Activated T-helper 1 cell treated with Interleukin-2 at 50 U/mL for 16 hours (primary cell): ENCODE measurements around the gene CNOT2.

Experiments
- DNase-seq: peaks from one replicate; pipeline ENCODE4 v3.0.0-alpha.2; 2020; ENCODE audit warnings: low read depth

The CNOT2 gene, protein sequence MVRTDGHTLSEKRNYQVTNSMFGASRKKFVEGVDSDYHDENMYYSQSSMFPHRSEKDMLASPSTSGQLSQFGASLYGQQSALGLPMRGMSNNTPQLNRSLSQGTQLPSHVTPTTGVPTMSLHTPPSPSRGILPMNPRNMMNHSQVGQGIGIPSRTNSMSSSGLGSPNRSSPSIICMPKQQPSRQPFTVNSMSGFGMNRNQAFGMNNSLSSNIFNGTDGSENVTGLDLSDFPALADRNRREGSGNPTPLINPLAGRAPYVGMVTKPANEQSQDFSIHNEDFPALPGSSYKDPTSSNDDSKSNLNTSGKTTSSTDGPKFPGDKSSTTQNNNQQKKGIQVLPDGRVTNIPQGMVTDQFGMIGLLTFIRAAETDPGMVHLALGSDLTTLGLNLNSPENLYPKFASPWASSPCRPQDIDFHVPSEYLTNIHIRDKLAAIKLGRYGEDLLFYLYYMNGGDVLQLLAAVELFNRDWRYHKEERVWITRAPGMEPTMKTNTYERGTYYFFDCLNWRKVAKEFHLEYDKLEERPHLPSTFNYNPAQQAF

DNA sequence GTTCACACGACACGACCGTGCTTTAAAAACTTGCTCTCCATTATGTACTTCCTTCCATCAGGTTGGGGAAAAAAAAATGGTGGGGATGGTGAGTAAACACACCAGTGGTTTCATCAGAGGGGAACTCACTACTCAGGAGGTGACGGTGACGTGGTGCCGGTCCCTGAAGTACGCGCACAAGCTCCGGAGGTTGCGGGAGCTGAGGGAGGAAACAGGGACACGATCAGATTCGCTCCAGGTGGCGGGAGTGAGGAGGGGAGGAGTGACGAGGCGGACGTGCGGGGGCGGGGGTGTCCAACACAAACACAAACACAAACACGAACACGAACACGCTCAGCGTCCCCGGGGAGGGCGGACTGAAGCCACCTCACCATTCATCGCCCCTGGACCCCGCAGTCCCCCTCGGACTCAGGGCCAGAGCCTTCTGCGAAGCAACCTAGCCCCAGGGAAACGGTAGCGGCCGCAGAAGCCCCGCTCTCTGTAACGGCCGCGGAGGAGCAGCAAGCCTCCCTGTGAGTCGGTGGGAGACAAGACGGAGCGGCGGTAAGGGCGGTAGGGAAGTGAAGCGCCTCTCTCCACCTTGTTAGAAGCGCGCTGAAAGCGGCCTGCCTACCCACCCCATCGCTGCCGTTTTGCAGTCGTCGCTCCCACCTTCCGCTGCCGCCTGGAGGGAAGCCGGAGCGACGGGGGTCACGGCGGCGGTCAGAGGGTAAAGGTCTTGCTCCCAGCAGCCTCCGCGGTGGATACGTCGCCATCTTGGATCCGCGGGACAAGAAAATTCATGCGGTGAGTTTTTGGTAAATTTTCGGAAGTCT lies at the start of gene CNOT2:
Gene CNOT2 (plus strand): TSS at position 739 of the 815 bp plus-strand sequence. CDS start 34,794 bp downstream, outside the sequence.
- DNase-seq: peak; percentile 82

DNA sequence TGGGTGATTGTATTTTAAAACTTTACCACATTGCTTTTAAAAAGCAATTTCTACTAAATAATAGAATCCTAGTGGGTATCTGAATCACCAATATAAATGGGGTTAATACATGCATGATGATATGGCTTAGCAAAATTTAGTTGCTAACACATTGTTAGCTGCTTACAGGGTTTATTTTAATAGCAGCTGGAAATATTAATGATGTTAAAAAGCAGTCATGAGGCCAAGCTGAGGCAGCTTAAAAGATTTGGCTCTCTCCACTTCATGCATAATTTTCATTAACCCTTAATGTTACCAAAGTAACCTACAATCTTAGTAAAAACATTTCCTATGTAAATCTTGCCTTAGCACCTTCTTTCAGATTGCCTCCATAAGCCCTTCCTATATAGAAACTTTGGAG lies 49.2 kb upstream of the CNOT2 start:
- no peak for DNase-seq

DNA sequence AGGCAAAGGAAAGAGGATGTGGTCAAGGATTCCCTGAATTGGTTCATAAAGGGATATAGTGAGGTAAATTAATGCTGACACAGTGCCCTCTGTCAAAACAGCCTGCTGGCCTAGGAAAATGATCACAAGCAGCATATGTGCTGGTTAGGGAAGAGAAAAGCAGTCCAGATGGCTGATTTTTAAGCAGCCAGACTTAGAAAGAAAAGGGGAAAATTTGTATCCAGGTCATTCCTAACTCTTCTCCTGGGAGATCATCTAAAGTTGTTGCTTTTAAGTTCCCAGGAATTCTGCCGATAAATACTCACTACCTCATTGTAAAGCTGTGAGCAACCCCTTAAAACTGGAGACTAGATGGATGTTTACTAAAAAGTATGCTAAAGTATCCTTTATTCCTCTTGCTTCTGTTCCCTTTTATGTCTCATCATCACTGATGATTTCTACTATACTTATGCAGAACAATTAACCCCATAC lies 46.4 kb upstream of the CNOT2 start:
- no peak for DNase-seq

DNA sequence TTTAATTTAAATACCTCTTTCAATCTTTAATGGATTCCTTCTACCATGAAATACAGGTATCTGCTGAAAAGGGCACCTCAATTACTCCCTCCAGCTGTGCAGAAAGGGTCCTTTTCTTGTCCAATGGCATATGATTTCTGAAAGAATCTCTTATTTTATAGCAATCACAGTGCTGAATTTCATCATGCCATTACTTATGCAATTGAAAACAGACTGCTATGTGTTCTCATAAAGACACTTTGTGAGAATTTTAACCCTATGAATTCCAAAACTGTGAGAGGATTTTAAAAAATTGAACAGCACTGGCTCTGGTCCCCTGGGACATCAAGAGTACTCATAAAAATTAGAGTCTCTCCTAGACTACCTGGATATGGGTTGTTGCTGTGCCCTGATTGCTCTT lies 45.9 kb upstream of the CNOT2 start:
- no peak for DNase-seq

DNA sequence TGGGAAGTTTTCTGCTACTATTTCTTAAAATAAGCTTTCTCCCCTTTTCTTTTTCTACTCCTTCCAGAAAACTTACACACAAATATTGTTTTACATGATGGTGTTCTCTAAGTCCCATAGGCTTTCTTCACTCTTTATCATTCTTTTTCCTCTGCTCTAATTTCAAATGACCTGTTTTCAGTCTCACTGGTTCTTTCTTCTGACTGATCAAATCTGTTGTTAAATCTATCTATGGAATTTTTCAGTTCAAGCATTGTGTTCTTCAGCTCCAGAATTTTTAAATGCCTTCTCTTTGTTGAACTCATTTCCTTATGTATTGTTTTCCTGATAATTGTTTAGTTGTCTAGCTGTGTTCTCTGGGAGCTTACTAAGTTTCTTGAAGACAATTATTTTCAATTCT lies 29.5 kb upstream of the CNOT2 start:
- DNase-seq: no peak

DNA sequence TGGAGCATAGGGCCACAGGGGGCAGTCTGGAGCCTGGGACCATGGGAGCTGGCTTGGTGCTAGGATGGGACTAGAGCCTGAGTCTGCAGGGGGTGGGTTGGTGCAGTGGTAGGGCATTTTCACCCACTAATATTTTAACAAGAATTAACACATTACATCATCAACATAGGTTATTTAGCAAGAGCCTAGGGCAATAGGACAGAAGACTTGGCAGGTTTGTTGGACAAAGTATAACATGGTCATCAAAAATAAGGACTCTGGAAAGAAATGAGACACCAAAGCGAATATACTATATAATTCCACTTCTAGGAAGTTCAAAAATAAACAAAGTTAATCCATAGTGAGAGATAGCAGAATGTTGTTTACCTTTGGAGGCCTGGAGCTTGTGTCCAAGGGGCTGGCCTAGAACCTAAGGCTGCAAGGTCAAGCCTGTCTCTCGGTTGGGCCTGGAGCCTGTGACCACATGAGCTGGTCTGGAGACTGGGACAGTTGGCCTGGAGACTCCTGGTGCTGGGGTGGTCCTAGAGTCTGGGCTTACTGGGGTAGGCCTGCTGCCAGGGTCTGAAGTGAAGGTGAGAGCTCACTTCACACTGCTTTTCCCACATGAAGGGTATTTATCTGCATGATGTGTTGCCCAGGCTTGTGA lies 28.1 kb upstream of the CNOT2 start:
- DNase-seq: no peak

DNA sequence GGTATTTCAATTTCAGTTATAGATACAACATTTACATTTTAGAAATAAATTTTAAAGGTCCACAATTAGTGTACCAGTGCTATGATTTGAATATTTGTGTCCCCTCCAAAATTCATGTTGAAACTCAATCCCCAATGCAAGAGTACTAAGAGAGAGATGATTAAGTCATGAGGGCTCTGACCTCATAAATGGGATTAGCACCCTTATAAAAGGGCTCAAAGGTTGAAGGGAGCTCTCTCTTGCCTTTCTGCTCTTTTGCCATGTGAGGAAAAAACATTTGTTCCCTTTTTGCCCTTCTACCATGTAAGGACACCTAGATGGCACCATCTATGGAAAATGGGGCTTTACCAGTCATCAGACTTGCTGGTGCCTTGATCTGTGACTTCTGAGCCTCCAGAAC lies 25.8 kb upstream of the CNOT2 start:
- DNase-seq: no peak

DNA sequence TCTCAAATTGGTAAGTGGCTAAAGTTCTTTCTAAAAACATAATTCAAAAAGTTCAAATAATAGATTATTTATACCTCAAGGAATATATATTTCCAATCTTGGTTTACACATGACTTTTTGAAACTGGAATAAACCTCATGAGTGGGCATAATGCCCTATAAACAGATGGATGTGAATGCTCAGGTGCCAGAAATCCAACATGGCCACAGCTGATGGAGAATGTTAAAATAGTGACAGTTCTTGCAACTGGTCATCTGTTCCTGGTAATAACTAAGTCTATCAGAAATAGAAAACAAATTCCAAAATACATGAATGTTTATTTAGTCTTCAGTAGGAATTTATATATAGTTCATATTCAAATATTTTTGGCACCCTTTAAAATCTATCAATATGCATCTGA lies 21.6 kb upstream of the CNOT2 start:
- no peak for DNase-seq

DNA sequence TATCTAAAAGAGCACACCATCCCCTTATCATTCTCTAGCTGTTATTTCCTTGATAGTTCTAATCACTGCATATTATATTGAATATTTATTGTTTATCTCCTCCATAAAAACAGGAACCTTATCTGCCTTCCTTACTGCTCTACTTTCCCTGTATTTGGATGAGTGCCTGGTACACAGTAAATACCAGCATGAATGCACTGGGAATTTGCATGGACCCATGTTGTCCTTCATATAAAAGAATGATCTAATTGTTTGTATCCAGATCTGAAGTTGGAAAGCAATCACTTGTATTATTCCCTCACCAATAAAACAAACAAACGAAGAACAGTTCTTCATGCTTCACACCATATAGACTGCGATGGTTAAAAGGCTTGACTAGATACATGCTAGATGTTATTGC lies 15.3 kb upstream of the CNOT2 start:
- DNase-seq: no peak

DNA sequence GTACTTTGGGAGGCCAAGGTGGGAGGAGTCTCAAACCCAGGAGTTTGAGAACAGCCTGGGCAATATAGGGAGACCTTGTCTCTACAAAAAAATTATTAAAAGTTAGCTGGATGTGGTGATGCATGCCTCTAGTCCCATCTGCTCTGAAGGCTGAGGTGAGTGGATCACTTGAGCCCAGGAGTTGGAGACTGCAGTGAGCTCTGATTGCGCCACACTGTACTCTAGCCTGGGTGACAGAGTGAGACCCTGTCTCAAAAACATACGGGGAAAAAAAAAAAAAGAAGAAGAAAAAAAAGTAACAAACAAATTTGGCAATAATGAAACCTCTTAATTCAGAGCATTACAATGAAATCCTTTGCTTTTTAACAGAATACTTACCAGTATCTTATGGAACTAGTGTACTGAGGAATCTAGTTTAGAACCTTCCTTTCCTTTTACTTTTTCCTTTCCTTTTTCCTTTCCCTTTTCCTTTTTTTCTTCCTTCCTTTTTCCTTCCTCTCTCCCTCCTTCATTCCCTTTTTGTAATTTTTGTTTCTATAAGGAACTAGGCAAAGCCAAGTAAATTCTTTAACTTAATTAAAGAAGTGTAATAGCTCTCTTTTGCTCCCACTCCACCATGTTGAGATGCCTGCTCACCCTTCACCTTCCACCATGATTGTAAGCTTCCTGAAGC lies 12.2 kb upstream of the CNOT2 start:
- no peak for DNase-seq

DNA sequence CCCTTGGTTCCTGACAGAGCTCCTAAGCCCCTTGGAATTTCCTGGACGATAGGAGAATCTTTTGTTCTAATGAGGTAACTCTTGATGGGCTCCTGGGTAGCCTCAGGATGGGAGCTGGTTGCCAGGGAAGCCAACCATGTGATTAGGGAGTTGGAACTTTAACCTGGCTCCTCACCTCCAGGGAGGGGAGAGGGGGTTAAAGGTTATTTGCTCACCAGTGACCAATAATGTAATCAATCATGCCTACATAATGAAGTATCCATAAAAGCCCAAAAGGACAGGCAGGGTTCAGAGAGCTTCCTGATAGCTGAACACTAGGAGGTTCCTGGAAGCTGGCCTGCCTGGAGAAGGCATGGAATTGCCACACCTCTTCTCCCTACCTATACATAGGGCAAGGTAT lies 6.2 kb upstream of the CNOT2 start:
- DNase-seq: no peak

DNA sequence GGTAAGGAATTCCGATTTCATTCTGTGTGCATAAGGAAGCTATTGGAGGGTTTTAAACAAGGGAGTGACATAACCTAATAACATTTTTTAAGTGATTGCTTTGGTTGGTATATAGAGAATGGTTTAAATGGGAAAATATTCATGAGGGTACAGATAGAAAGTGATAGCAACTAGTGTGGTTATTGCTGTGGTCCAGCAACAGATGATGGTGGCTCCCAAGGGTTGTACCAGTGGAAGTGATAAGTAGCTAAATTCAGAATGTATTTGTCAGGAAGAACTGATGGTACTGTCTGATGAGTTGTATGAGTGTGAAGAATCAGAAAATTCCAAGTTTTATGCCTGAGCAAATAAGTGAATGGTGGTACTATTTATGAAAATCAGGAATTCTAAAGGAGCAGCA lies 2.6 kb upstream of the CNOT2 start:
- no peak for DNase-seq

DNA sequence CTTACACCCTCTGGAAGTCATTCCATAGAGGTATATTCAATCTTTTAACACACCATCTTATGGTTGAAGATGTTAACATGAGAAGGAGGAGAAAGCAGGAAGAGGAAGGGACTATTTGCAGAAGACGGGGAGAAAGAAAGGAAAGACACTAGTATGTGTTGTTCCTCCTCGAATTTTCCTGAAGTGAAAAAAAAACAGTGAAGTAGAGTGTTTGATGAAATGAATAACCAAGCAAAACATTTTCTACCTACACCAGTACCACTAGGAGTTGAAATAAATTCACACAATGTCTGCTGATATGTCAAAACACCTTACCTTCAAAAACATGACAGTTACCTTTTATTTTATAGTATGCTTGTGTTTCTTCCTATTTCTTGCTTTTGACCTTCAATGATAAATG lies 1.4 kb upstream of the CNOT2 start:
- no peak for DNase-seq

DNA sequence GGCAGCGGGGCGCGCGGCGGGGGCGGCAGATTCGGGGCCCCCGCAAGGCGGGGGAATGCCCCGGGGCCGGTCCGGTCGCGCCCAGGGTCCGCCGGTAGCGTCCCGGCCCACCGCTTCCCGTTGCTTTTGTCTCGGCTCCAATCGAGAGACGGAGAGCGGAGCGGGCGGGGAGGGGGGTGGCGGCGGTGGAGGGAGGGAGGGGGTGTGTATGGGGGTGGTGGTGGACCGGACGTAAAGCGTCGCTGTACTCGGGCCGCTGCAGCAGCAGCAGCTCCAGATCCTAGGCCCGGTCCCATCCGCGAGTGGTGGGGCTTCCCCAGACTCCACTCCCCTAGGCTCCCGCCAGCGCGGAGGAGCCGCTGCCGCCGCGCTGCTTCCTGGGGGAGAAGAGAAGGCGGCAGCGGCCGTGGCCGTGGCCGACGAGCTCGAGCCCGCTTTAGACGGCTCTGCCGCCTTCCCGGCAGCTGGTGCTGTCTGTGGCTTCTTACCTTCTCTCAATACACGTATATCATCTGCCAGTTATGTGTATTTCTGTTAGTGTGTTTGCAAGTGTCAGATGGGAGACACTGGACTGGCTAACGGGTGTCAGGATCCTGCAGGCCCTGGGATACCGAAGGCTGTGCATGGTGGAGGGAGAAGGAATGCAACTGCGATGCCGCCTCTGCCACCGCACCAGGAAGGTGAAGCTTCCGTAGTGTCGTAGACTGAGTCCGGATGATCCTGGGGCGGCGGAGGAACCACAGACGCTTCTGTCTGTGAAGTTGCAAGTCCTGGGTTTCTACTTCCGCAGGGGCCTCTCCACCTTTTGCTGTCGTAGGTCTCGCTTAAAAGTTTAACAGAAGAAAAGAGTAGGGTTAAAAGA lies 508 bp downstream of the CNOT2 start:
- DNase-seq: peak; percentile 51

DNA sequence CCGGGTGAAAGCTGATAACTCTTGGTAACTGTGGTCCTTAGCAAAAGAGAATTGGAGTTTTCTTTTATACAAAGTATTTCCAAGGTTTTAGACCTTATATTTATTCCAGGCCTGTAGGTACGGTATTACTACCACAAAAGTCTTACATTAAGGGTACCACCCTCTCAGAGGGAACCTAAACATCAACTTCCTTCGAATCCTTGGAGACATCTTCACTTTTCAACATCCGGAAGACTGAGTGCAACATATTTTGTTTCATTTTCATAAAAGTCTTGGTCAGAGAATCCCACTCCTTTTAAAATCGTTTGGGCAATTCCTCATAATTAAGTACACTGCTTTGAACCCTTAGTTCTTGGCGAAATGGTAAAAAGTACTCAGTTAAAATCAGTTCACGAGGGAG lies 1.2 kb downstream of the CNOT2 start:
- DNase-seq: no peak

DNA sequence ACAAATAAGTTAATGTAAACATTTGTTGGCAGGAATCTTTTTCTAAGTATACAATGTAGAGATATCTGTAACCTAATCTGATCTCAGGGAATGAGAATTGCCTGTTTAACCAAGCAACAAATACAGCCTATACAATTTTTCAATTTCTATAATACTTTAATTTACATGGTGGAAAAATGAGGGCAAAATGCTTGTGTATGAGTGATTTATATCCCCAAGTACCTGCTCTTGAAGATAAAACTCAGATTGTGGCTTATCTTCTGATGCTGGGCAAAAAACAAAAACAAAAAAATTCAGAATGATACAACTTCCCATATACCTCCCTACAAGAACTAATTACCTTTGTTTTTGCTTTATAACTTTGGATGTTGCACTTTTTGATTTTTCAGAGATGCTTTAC lies 2.2 kb downstream of the CNOT2 start:
- DNase-seq: no peak

DNA sequence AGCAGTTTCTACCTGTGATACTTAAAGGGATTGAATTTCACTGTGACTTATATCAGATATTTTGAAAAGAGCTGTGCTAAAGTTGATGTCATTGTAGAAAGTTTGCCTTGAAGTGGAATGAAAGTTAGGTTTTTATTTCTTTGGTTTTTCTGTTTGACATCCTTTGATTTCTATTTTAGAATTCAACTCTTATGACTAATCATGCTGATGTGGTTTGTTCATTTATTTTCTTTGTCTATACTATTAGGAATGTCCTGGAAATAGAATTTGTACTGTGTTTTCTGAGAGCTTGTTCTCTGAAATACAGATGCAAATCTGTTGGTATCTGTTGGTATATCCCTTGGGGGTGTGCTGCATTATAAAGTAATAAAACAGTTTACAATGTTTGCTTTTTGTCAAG lies 3.3 kb downstream of the CNOT2 start:
- no peak for DNase-seq

DNA sequence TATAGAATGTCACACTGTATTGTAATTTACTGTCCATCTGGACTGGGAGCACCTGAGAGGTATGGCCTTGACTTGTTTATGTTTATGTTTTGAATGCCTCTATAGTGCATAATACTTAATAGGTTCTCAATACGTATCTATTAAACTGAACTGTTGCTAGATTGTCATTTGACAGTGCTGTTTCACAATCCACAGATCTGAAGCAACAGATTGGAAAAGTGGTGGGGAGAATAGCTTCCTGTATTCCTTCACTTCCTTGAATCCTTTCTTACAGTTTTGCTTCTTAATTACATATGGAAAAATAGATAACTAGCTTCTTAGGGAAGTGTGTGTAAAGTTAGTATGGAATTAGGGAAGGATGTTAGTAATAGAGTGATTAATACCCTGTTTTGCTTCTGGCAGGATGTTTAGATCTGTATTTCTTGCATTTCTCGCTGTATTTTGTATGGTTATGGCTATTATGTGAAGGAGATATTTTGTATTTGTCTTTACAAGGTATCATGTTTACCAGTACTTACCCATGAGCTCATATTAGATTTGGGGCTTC lies 4.5 kb downstream of the CNOT2 start:
- no peak for DNase-seq

DNA sequence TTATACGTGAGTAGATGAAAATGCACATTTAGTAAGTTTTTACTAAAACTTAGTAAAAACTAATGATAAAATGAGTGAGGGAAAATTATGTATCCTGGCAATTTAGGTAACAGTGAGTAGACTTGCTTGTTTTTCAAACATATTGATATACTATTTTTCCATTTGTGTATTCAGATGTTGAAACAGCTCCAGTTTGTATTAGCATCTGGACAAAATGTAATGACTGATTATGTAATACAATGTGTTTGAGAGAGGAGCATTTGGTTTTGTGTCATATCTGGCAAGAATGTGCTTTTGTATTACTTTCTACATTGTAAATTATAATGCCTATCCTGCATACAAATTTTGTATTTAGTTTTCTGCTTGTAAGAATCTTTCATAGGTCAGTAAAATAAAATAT lies 5.6 kb downstream of the CNOT2 start:
- no peak for DNase-seq

DNA sequence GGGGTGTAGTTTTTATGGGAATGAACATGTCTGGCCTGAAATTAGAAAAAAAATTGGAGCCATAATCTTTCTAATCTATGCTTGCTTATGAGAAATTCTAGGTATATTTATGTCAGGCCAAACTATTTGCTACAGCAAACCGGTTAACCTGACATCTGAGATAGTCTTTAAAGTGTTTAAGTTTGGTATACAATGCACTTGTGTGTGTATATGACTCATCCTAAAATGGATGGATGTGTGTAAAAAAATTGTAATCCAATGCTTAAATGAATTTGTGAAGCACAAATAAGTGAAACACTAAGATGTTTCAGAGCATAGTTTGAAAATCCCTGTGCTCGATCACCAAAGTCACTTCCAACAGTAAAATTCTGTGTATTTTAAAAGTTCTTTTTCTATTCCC lies 6.7 kb downstream of the CNOT2 start:
- no peak for DNase-seq

DNA sequence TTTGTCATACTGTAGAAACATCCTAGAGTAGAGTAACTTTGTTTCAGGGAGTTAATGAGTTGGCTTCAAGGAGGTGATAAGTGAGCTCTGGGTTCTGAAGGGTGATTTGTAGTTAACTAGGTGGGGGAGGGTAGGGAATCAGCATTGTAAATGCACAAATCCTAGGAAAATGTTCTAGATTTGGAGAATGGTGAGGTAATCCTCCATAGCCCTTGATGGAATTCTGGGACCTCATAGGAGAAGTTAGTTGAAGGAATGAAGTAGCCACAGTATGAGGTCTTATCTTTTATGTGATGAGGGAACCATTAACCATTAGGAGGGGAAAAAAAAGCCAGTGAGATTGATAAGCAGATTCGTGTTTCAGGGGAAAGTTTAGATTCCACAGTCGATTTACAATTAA lies 8.0 kb downstream of the CNOT2 start:
- no peak for DNase-seq
